HepG2 (cell line): ENCODE results near the gene COPZ2. TPM values are rescaled to one million over a fixed set of nuclear protein-coding genes. Genes with fewer than 3 reads are reported as not detected.
A peak's percentile ranks its signal among the peaks of the same experiment; 100 is the strongest.

ENCODE experiments used
- ATAC-seq: fragments of 200-7000 bp; cut with Tn5 transposase; 3 replicates; pipeline ENCODE4 v1.9.1; 2020; ENCODE audit warnings: mild to moderate bottlenecking, moderate library complexity
- BruUV-seq: library from RNA; stranded (reverse); fragments of 400-500 nt; replicated peaks from 2 replicates; lab custom pipeline; 2021; lab: Mats Ljungman, UMichigan
- CTCF ChIA-PET: fragments of 300-600 bp; formaldehyde crosslinking; extraction: SDS; loops from one replicate; lab custom pipeline; 2021; ENCODE audit warnings: low total read pairs, inconsistent platforms, low intra/inter-chr PET ratio; lab: Yijun Ruan, JAX
- POLR2A ChIA-PET: fragments of 350-600 bp; sonication (Branson Sonifier 250); formaldehyde crosslinking; loops from one replicate; lab custom pipeline; 2020; ENCODE audit warnings: antibody characterized with exemption, inconsistent platforms; lab: Yijun Ruan, JAX
- DNase-seq: peaks from one replicate; pipeline ENCODE4 v3.0.0-alpha.2; 2015; ENCODE audit warnings: low spot score
- FAIRE-seq: peaks from 3 replicates; lab custom pipeline; 2011; peaks lifted over from hg19 to GRCh38; lab: Jason Lieb, UNC
- H2AFZ ChIP-seq: one replicate; pipeline ENCODE4 v1.6.1; 2011; ENCODE audit warnings: low read length, inconsistent platforms
- H3K27ac ChIP-seq: fragments of 300-600 bp; 3 replicates; pipeline ENCODE4 v1.8.0; 2011; ENCODE audit warnings: mixed run types, mild to moderate bottlenecking, mixed read lengths, low read length, inconsistent platforms; ENCODE audit not compliant: insufficient read depth; ENCODE audit errors: extremely low read length
- H3K27me3 ChIP-seq, 2 experiments: fragments of 200-600 bp in 1 of 2; 2 replicates in 1 of 2; 3 replicates in 1 of 2; pipeline versions ENCODE4 v1.6.0 to v1.8.0; 2011; ENCODE audit warnings: low read length in 2 of 2, mild to moderate bottlenecking in 2 of 2, moderate library complexity in 2 of 2, inconsistent platforms in 1 of 2; ENCODE audit not compliant: insufficient read depth in 2 of 2, control insufficient read depth in 1 of 2
- H3K36me3 ChIP-seq, 2 experiments: fragments of 200-600 bp in 1 of 2; replicated peaks in 1 of 2; 2 replicates in 1 of 2; 3 replicates in 1 of 2; pipeline versions ENCODE4 v1.5.1 to v1.8.0; 2011; ENCODE audit warnings: low read length in 2 of 2, inconsistent platforms in 1 of 2; ENCODE audit not compliant: insufficient read depth in 2 of 2, control insufficient read depth in 1 of 2
- H3K4me1 ChIP-seq: 2 replicates; pipeline ENCODE4 v1.5.1; 2012; ENCODE audit warnings: low read length, inconsistent platforms; ENCODE audit not compliant: insufficient read depth
- H3K4me2 ChIP-seq: 2 replicates; pipeline ENCODE4 v1.6.0; 2011; ENCODE audit warnings: low read depth, low read length, inconsistent platforms
- H3K4me3 ChIP-seq, 3 experiments: fragments of 200-600 bp in 1 of 3; sonication (generic), shearing (Covaris generic) in 1 of 3; replicated peaks in 1 of 3; 2 replicates each; pipeline ENCODE4 v1.5.1; 2011 to 2016; ENCODE audit warnings: low read length in 3 of 3, inconsistent platforms in 2 of 3, low read depth in 2 of 3, mild to moderate bottlenecking in 2 of 3, control low read depth in 1 of 3, mixed read lengths in 1 of 3; ENCODE audit not compliant: insufficient read depth in 1 of 3
- H3K79me2 ChIP-seq: one replicate; pipeline ENCODE4 v1.6.1; 2011; ENCODE audit warnings: low read length, inconsistent platforms; ENCODE audit not compliant: insufficient read depth
- H3K9ac ChIP-seq: 2 replicates; pipeline ENCODE4 v1.6.0; 2011; ENCODE audit warnings: mild to moderate bottlenecking, low read depth, low read length, inconsistent platforms; ENCODE audit not compliant: insufficient read depth
- H3K9me3 ChIP-seq: 2 replicates; pipeline ENCODE4 v1.5.1; 2012; ENCODE audit warnings: mild to moderate bottlenecking, low read length
- H4K20me1 ChIP-seq: 2 replicates; pipeline ENCODE4 v1.6.0; 2011; ENCODE audit warnings: inconsistent platforms, mild to moderate bottlenecking, low read length, moderate library complexity; ENCODE audit not compliant: insufficient read depth
- NFYB ChIP-seq: sonication (generic); formaldehyde crosslinking; IDR thresholded peaks from 2 replicates; pipeline ENCODE4 v1.4.0; 2020; ENCODE audit warnings: missing genetic modification reagents
- SMAD9 ChIP-seq: sonication (generic); formaldehyde crosslinking; IDR thresholded peaks from 2 replicates; pipeline ENCODE4 v1.5.1; 2020; ENCODE audit warnings: mild to moderate bottlenecking, missing genetic modification reagents
- TARDBP ChIP-seq: sonication (generic); formaldehyde crosslinking; IDR thresholded peaks from 2 replicates; pipeline ENCODE4 v1.8.0; 2022; ENCODE audit warnings: mild to moderate bottlenecking, missing genetic modification reagents
- ZBTB8A ChIP-seq: sonication (generic); formaldehyde crosslinking; IDR thresholded peaks from 2 replicates; pipeline ENCODE4 v1.4.0; 2020; ENCODE audit warnings: mild to moderate bottlenecking, low read depth, missing genetic modification reagents, borderline replicate concordance
- ZC3H4 ChIP-seq: sonication (generic); formaldehyde crosslinking; IDR thresholded peaks from 2 replicates; pipeline ENCODE4 v1.4.0; 2020; ENCODE audit warnings: missing genetic modification reagents, borderline replicate concordance
- ZNF720 ChIP-seq: sonication (generic); formaldehyde crosslinking; IDR thresholded peaks from 2 replicates; pipeline ENCODE4 v1.4.0; 2020; ENCODE audit warnings: missing genetic modification reagents
- WGBS: methylation state at CpG from one replicate; pipeline ENCODE4 v1.1.6; 2017; ENCODE audit warnings: low lambda C conversion rate; 5-methylcytosine and 5-hydroxymethylcytosine counted together
- in situ Hi-C: cut with HindIII; loops from 2 replicates; pipeline ENCODE4 v1.10.0; 2017; ENCODE audit warnings: low pct_unique_long_range_greater_than_20kb; ENCODE audit not compliant: extremely low pct_ligation_motif_present
- intact Hi-C: fragments of 100-400 bp; cut with micrococcal nuclease; formaldehyde crosslinking; loops from one replicate; pipeline ENCODE4 v1.10.0; 2022; ENCODE audit not compliant: unreplicated experiment
- polyA plus RNA-seq, 8 experiments: library from polyadenylated mRNA; depleted of rRNA in 3 of 8; stranded (reverse) in 7 of 8; unstranded in 1 of 8; fragments of >200 nt; fragmentation: Illumina TruSeq in 4 of 8; extraction: Trizol in 4 of 8; gene quantifications; 2 replicates each; pipeline versions ENCODE4 v1.2.1 to v1.2.3, GENCODE V29; 2011 to 2016; ENCODE audit warnings: low read depth in 4 of 8, missing spikeins in 1 of 8, mixed read lengths in 1 of 8; ENCODE audit not compliant: insufficient read depth in 1 of 8
- total RNA-seq, 5 experiments: library from RNA; depleted of rRNA; stranded (reverse); fragments of >200 nt; fragmentation: Illumina TruSeq; extraction: Trizol; gene quantifications; 2 replicates each; pipeline ENCODE4 v1.2.3, GENCODE V29; 2016; ENCODE audit warnings: low read depth in 1 of 5
- TF ChIP-seq, protein P1 (sequence below): sonication (generic); formaldehyde crosslinking; IDR thresholded peaks from 2 replicates; pipeline ENCODE4 v1.4.0; 2020; ENCODE audit warnings: mild to moderate bottlenecking, missing genetic modification reagents

The COPZ2 gene
- total and polyA plus RNA-seq, 2 of the 13 experiments (the other 11 are each of a cell fraction or from before 2014, with no cell fraction given) = 0.61 to 1.5 TPM

GRCh38 chr17:48023400-48024148 lies 14.0 kb downstream of the COPZ2 start (continued):
- TF ChIP-seq SMAD9 (CRISPR knock-in tag) = no peak

- Histone ChIP-seq H3K4me2 (peak overlapping the region; percentile 90; the same call in 1 of the 2 replicates), H3K4me3 (peak overlapping the region; percentile 44 to 77 (median 56); a peak in 4 of 6 replicates), H4K20me1 (no peaks in the 10 kb centered on the region), H3K4me1 (peaks cover 41% of the 10 kb centered on the region), H3K27me3 (peaks cover 4 to 29% of the 10 kb centered on the region in 2 experiments), H3K36me3 (no peaks in the 10 kb centered on the region), H2AFZ (no peak overlapping the region), H3K27ac (no peak overlapping the region), H3K79me2 (no peaks in the 10 kb centered on the region), H3K9ac (no peak overlapping the region), H3K9me3 (no peaks in the 10 kb centered on the region)
- CTCF ChIA-PET = no interaction called here
- in situ Hi-C loops (loop anchor here (10.0 kb wide), 1 partner anchor 352 kb away; no protein-coding TSS in a partner anchor), intact Hi-C loops (loop anchor here (5.0 to 10.0 kb wide), 2 partner anchors 126 to 432 kb away; partner anchors contain the start of gene SP2)
- WGBS = 31% methylated on average over 6 of the region's 6 CpGs
- DNase-seq = no peak
- POLR2A ChIA-PET = no interaction called here
- no peak for FAIRE-seq
- BruUV-seq = no TSS peak
- no peak for ATAC-seq
- TF ChIP-seq ZC3H4 = no peak
Measured at GRCh38 chr17:48022901-48023300, 14.7 kb downstream of the COPZ2 start.

DNA sequence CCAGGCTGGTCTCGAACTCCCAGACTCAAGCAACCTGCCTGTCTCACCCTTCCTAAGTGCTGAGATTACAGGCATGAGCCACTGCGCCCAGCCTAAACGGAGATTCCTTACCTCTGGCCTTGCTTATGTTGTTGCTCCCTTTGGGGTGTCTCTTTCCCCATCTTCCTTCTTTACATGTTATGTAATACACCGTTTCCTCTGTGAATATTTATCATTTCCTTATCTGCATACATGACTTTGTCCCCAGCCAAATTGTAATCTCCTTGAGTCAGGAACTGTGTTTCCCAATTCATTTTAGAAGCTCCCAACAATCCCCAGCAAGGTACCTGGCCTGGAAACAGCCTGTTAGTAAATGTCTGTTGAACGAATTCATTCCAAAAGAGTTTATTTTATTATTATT lies 15.7 kb downstream of the COPZ2 start:
- FAIRE-seq = no peak
- no peaks in the 10 kb centered on the region for H3K36me3 ChIP-seq
- 38% methylated on average over 5 of the region's 5 CpGs for WGBS
- POLR2A ChIA-PET = no interaction called here
- DNase-seq = no peak
- CTCF ChIA-PET = no interaction called here
- no peak for ATAC-seq
- H4K20me1 ChIP-seq = no peaks in the 10 kb centered on the region
- H3K27me3 ChIP-seq = peaks cover 4 to 29% of the 10 kb centered on the region in 2 experiments
- H3K79me2 ChIP-seq = no peaks in the 10 kb centered on the region
- no peaks in the 10 kb centered on the region for H3K9me3 ChIP-seq
- no peak overlapping the region for H3K27ac ChIP-seq
- H3K4me2 ChIP-seq = no peak overlapping the region
- H2AFZ ChIP-seq = no peak overlapping the region
- in situ Hi-C loops (loop anchor here (10.0 kb wide), 1 partner anchor 353 kb away; no protein-coding TSS in a partner anchor), intact Hi-C loops (loop anchor here (5.0 to 10.0 kb wide), 2 partner anchors 125 to 433 kb away; partner anchors contain the start of gene SP2)
- H3K4me3 ChIP-seq = no peak overlapping the region
- H3K9ac ChIP-seq = no peak overlapping the region
- no TSS peak for BruUV-seq
- H3K4me1 ChIP-seq = peaks cover 39% of the 10 kb centered on the region
- TF ChIP-seq, protein P1, sequence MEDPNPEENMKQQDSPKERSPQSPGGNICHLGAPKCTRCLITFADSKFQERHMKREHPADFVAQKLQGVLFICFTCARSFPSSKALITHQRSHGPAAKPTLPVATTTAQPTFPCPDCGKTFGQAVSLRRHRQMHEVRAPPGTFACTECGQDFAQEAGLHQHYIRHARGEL = no peak
- no peak for TF ChIP-seq TARDBP (CRISPR knock-in tag)
- TF ChIP-seq ZNF720 (CRISPR knock-in tag) = no peak
- TF ChIP-seq ZBTB8A (CRISPR knock-in tag) = no peak
- no peak for TF ChIP-seq NFYB (CRISPR knock-in tag)
